ENCODE results near the gene LPCAT2. TPM values are rescaled to one million over a fixed set of nuclear protein-coding genes. Genes with fewer than 3 reads are reported as not detected.

The LPCAT2 gene
- total RNA-seq, 1 experiment from 2014 or later = 25.2 TPM

GRCh38 chr16:55622930-55623561 lies 114.2 kb downstream of the LPCAT2 start:
- H3K36me3 ChIP-seq (ENCODE audit: control insufficient read depth, insufficient read depth, low read length) = no peaks in the 10 kb centered on the region
- H3K9me3 ChIP-seq = no peaks in the 10 kb centered on the region
- no peak overlapping the region for H3K4me3 ChIP-seq (ENCODE audit: low read depth, low read length)
- peak; percentile 67 to 69 for DNase-seq
- ChIA-PET POLR2A (no interaction called here), CTCF (interaction anchor here (0.5 to 1.5 kb wide), 5 partner anchors 14 to 158 kb away, joined by 3 to 6 read pairs (median 3); no protein-coding TSS in a partner anchor)
- no peaks in the 10 kb centered on the region for H3K36me3 Mint-ChIP-seq (ENCODE audit: insufficient read depth, unreplicated experiment)
- peak; percentile 60 to 65 for TF ChIP-seq CTCF (IDR thresholded peaks at IDR 0.05; ENCODE audit: insufficient read depth in 1 of 2, low read depth in 1 of 2, low read length in 1 of 2, severe bottlenecking in 1 of 2, unreplicated experiment in 1 of 2)
- H3K4me1 ChIP-seq = no peaks in the 10 kb centered on the region
- no peak overlapping the region for H3K4me3 Mint-ChIP-seq (ENCODE audit: unreplicated experiment)
- no TSS peak for BruUV-seq (replicated peaks)
- H3K27me3 ChIP-seq (replicated peaks; ENCODE audit: control insufficient read depth, insufficient read depth, low read length) = no peaks in the 10 kb centered on the region
- H3K27ac Mint-ChIP-seq (ENCODE audit: unreplicated experiment) = no peak overlapping the region
- intact Hi-C loops (cut with micrococcal nuclease; ENCODE audit: unreplicated experiment) = loop anchor here (1.0 to 2.0 kb wide), 2 partner anchors 20 to 78 kb away; no protein-coding TSS in a partner anchor
- peaks cover 9% of the 10 kb centered on the region for H3K9me3 Mint-ChIP-seq (ENCODE audit: unreplicated experiment)
- peaks cover 5% of the 10 kb centered on the region for H3K27me3 Mint-ChIP-seq (ENCODE audit: insufficient read depth, unreplicated experiment)
- peaks cover 9% of the 10 kb centered on the region for H3K4me1 Mint-ChIP-seq (ENCODE audit: low read depth, unreplicated experiment)

DNA sequence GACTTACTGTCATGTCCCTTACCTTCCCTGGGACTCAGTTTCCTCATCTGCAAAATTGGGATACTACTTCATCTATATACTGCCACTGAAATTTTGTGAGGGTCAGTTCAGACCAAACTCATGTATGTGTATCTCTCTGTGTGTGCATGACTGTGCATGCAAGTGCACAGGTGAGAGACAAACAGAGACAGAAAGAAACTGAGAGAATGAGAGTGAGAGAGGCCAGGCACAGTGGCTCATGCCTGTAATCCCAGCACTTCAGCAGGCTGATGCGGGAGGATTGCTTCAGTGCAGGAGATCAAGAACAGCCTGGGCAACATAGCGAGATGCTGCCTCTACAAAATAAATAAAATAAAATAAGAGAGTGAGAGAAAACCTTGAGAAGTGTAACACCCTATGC lies 114.8 kb downstream of the LPCAT2 start:
- no peaks in the 10 kb centered on the region for H3K4me1 ChIP-seq
- H3K27me3 Mint-ChIP-seq (ENCODE audit: insufficient read depth, unreplicated experiment) = no peaks in the 10 kb centered on the region
- no peak for DNase-seq
- H3K27me3 ChIP-seq (replicated peaks; ENCODE audit: control insufficient read depth, insufficient read depth, low read length) = no peaks in the 10 kb centered on the region
- H3K36me3 ChIP-seq (ENCODE audit: control insufficient read depth, insufficient read depth, low read length) = no peaks in the 10 kb centered on the region
- ChIA-PET CTCF (interaction anchor here (0.5 to 1.5 kb wide), 3 partner anchors 24 to 159 kb away, joined by 3 to 6 read pairs (median 4); no protein-coding TSS in a partner anchor), POLR2A (no interaction called here)
- no peaks in the 10 kb centered on the region for H3K36me3 Mint-ChIP-seq (ENCODE audit: insufficient read depth, unreplicated experiment)
- TF ChIP-seq CTCF (IDR thresholded peaks at IDR 0.05; ENCODE audit: insufficient read depth in 1 of 2, low read depth in 1 of 2, low read length in 1 of 2, severe bottlenecking in 1 of 2, unreplicated experiment in 1 of 2) = no peak
- H3K4me1 Mint-ChIP-seq (ENCODE audit: low read depth, unreplicated experiment) = peaks cover 9% of the 10 kb centered on the region
- no peak overlapping the region for H3K4me3 Mint-ChIP-seq (ENCODE audit: unreplicated experiment)
- no TSS peak for BruUV-seq (replicated peaks)
- H3K4me3 ChIP-seq (ENCODE audit: low read depth, low read length) = no peak overlapping the region
- no peak overlapping the region for H3K27ac Mint-ChIP-seq (ENCODE audit: unreplicated experiment)
- intact Hi-C loops (cut with micrococcal nuclease; ENCODE audit: unreplicated experiment) = loop anchor here (1.0 to 2.0 kb wide), 2 partner anchors 19 to 78 kb away; no protein-coding TSS in a partner anchor
- H3K9me3 ChIP-seq = no peaks in the 10 kb centered on the region
- H3K9me3 Mint-ChIP-seq (ENCODE audit: unreplicated experiment) = peaks cover 9% of the 10 kb centered on the region

- Mint-ChIP-seq H3K36me3 (ENCODE audit: insufficient read depth, unreplicated experiment) (no peaks in the 10 kb centered on the region), H3K4me3 (ENCODE audit: unreplicated experiment) (no peak overlapping the region), H3K27me3 (ENCODE audit: insufficient read depth, unreplicated experiment) (no peaks in the 10 kb centered on the region), H3K9me3 (ENCODE audit: unreplicated experiment) (peaks cover 9% of the 10 kb centered on the region), H3K4me1 (ENCODE audit: low read depth, unreplicated experiment) (peaks cover 9% of the 10 kb centered on the region), H3K27ac (ENCODE audit: unreplicated experiment) (no peak overlapping the region)
- no peak overlapping the region for H3K4me3 ChIP-seq (ENCODE audit: low read depth, low read length)
- H3K27me3 ChIP-seq (replicated peaks; ENCODE audit: control insufficient read depth, insufficient read depth, low read length) = no peaks in the 10 kb centered on the region
- no peaks in the 10 kb centered on the region for H3K9me3 ChIP-seq
- H3K36me3 ChIP-seq (ENCODE audit: control insufficient read depth, insufficient read depth, low read length) = no peaks in the 10 kb centered on the region
- no peaks in the 10 kb centered on the region for H3K4me1 ChIP-seq
- ChIA-PET POLR2A (no interaction called here), CTCF (no interaction called here)
- BruUV-seq (replicated peaks) = no TSS peak
- TF ChIP-seq CTCF (IDR thresholded peaks at IDR 0.05; ENCODE audit: insufficient read depth in 1 of 2, low read depth in 1 of 2, low read length in 1 of 2, severe bottlenecking in 1 of 2, unreplicated experiment in 1 of 2) = no peak
- DNase-seq = no peak
- intact Hi-C loops (cut with micrococcal nuclease; ENCODE audit: unreplicated experiment) = no loop called here
Observed at GRCh38 chr16:55624696-55625095, 115.8 kb downstream of the LPCAT2 start.
